Epithelial cell of esophagus (primary cell): ENCODE measurements around the gene SATB1.

ENCODE experiments used
- DNase-seq: peaks from one replicate; pipeline ENCODE4 v3.0.0; 2010; ENCODE audit warnings: low read depth
- H3K4me3 ChIP-seq: 2 replicates; pipeline ENCODE4 v1.5.1; 2011; ENCODE audit warnings: mild to moderate bottlenecking, low read length, control low read depth
- CTCF ChIP-seq: IDR thresholded peaks from 2 replicates; pipeline ENCODE4 v1.5.1; 2011; ENCODE audit warnings: low read depth, mild to moderate bottlenecking, low read length, control low read depth, inconsistent platforms; ENCODE audit not compliant: insufficient read depth; ENCODE audit errors: missing control alignments

Gene SATB1

GRCh38 chr3:18357747-18358146 is 67.4 kb downstream of the SATB1 start:
- no peak for DNase-seq
- H3K4me3 ChIP-seq, result no peak overlapping the region
- no peak for TF ChIP-seq CTCF

- no peak for TF ChIP-seq CTCF
These were observed 69.3 kb downstream of the SATB1 start for GRCh38 chr3:18355832-18356231.

GRCh38 chr3:18354701-18355100 is 70.4 kb downstream of the SATB1 start:
- TF ChIP-seq CTCF, result no peak
- H3K4me3 ChIP-seq, result no peak overlapping the region
- no peak for DNase-seq

More at GRCh38 chr3:18355832-18356231, 69.3 kb downstream of the SATB1 start:
- DNase-seq, result no peak
- no peak overlapping the region for H3K4me3 ChIP-seq

GRCh38 chr3:18351823-18352744 is 73.1 kb downstream of the SATB1 start:
- no peak for TF ChIP-seq CTCF
- DNase-seq, result no peak
- H3K4me3 ChIP-seq, result no peak overlapping the region

- TF ChIP-seq CTCF, result no peak
- H3K4me3 ChIP-seq, result no peak overlapping the region
- no peak for DNase-seq
These were observed 74.0 kb downstream of the SATB1 start for GRCh38 chr3:18351069-18351628.

- DNase-seq, result no peak
- no peak for TF ChIP-seq CTCF
- no peak overlapping the region for H3K4me3 ChIP-seq
These were observed 75.8 kb downstream of the SATB1 start for GRCh38 chr3:18349197-18349798.
